H9 (cell line): ENCODE data around the gene ZDHHC3. TPM values are rescaled to one million over a fixed set of nuclear protein-coding genes. Genes with fewer than 3 reads are reported as not detected.

Experiments
- DNase-seq: peaks from one replicate; pipeline ENCODE4 v3.0.0-alpha.2; 2017
- H2AFZ ChIP-seq: one replicate; pipeline ENCODE4 v1.6.1; 2013; ENCODE audit warnings: mild to moderate bottlenecking, low read length, control low read depth, moderate library complexity
- H2AK5ac ChIP-seq: 2 replicates; pipeline ENCODE4 v1.6.1; 2013; ENCODE audit warnings: low read length, control low read depth, mixed read lengths; ENCODE audit not compliant: insufficient read length
- H2BK120ac ChIP-seq: one replicate; pipeline ENCODE4 v1.6.1; 2013; ENCODE audit warnings: low read depth, mild to moderate bottlenecking, low read length, control low read depth, inconsistent platforms; ENCODE audit not compliant: poor library complexity, severe bottlenecking
- H2BK12ac ChIP-seq: 2 replicates; pipeline ENCODE4 v1.6.1; 2013; ENCODE audit warnings: low read length, control low read depth, mixed read lengths, low read depth; ENCODE audit not compliant: insufficient read length
- H2BK15ac ChIP-seq: 2 replicates; pipeline ENCODE4 v1.6.1; 2013; ENCODE audit warnings: low read depth, low read length, control low read depth
- H2BK20ac ChIP-seq: one replicate; pipeline ENCODE4 v1.6.1; 2013; ENCODE audit warnings: low read depth, mild to moderate bottlenecking, low read length, control low read depth, inconsistent platforms; ENCODE audit not compliant: poor library complexity, severe bottlenecking
- H2BK5ac ChIP-seq: 2 replicates; pipeline ENCODE4 v1.6.1; 2013; ENCODE audit warnings: low read length, control low read depth, mixed read lengths; ENCODE audit not compliant: insufficient read length
- H3K14ac ChIP-seq: 2 replicates; pipeline ENCODE4 v1.6.1; 2013; ENCODE audit warnings: low read length, control low read depth; ENCODE audit not compliant: insufficient read depth
- H3K18ac ChIP-seq: 2 replicates; pipeline ENCODE4 v1.6.1; 2013; ENCODE audit warnings: low read depth, mild to moderate bottlenecking, mixed read lengths, low read length, control low read depth; ENCODE audit not compliant: insufficient read length
- H3K23ac ChIP-seq: 2 replicates; pipeline ENCODE4 v1.6.1; 2013; ENCODE audit warnings: low read length, control low read depth, mixed read lengths, low read depth; ENCODE audit not compliant: insufficient read length
- H3K23me2 ChIP-seq: 2 replicates; pipeline ENCODE4 v1.6.1; 2013; ENCODE audit warnings: low read depth, mild to moderate bottlenecking, mixed read lengths, low read length, control low read depth; ENCODE audit not compliant: insufficient read length, poor library complexity, severe bottlenecking
- H3K27ac ChIP-seq: 2 replicates; pipeline ENCODE4 v1.5.1; 2013; ENCODE audit warnings: low read length, control low read depth, mixed read lengths, low read depth; ENCODE audit not compliant: insufficient read length
- H3K27me3 ChIP-seq: 2 replicates; pipeline ENCODE4 v1.6.1; 2013; ENCODE audit warnings: low read length, control low read depth, inconsistent platforms; ENCODE audit not compliant: insufficient read depth
- H3K4ac ChIP-seq: 2 replicates; pipeline ENCODE4 v1.6.1; 2013; ENCODE audit warnings: low read depth, mild to moderate bottlenecking, control low read depth, inconsistent platforms, low read length, moderate library complexity
- H3K4me1 ChIP-seq: 2 replicates; pipeline ENCODE4 v1.6.1; 2013; ENCODE audit warnings: low read length, control low read depth, inconsistent platforms; ENCODE audit not compliant: insufficient read depth
- H3K4me2 ChIP-seq: 2 replicates; pipeline ENCODE4 v1.6.1; 2013; ENCODE audit warnings: low read length, control low read depth, mixed read lengths; ENCODE audit not compliant: insufficient read length, insufficient read depth
- H3K56ac ChIP-seq: 2 replicates; pipeline ENCODE4 v1.6.1; 2013; ENCODE audit warnings: low read depth, mild to moderate bottlenecking, mixed read lengths, low read length, control low read depth; ENCODE audit not compliant: insufficient read length
- H3K79me1 ChIP-seq: 2 replicates; pipeline ENCODE4 v1.6.1; 2013; ENCODE audit warnings: low read depth, mild to moderate bottlenecking, moderate library complexity, low read length, control low read depth, inconsistent platforms; ENCODE audit not compliant: insufficient read depth, poor library complexity, severe bottlenecking
- H3K79me2 ChIP-seq: 2 replicates; pipeline ENCODE4 v1.6.1; 2013; ENCODE audit warnings: low read length, control low read depth, inconsistent platforms; ENCODE audit not compliant: insufficient read depth
- H3K9ac ChIP-seq: 2 replicates; pipeline ENCODE4 v1.6.1; 2013; ENCODE audit warnings: low read length, control low read depth, mixed read lengths; ENCODE audit not compliant: insufficient read length; ENCODE audit errors: extremely low read depth
- H3K9me3 ChIP-seq: one replicate; pipeline ENCODE4 v1.6.1; 2013; ENCODE audit warnings: low read depth, low read length, inconsistent platforms; ENCODE audit not compliant: control insufficient read depth
- H3T11ph ChIP-seq: one replicate; pipeline ENCODE4 v1.6.1; 2013; ENCODE audit warnings: mild to moderate bottlenecking, low read length, control low read depth, inconsistent platforms
- H4K20me1 ChIP-seq: one replicate; pipeline ENCODE4 v1.6.1; 2013; ENCODE audit not compliant: control insufficient read depth, insufficient read length, insufficient read depth
- H4K5ac ChIP-seq: 2 replicates; pipeline ENCODE4 v1.6.1; 2013; ENCODE audit warnings: low read depth, mild to moderate bottlenecking, mixed read lengths, low read length, control low read depth; ENCODE audit not compliant: insufficient read length
- H4K8ac ChIP-seq: replicated peaks from 2 replicates; pipeline ENCODE4 v1.6.1; 2013; ENCODE audit warnings: low read length, control low read depth, mixed read lengths, low read depth; ENCODE audit not compliant: insufficient read length
- H4K91ac ChIP-seq: 2 replicates; pipeline ENCODE4 v1.6.1; 2013; ENCODE audit warnings: low read depth, mild to moderate bottlenecking, moderate library complexity, mixed read lengths, low read length, control low read depth; ENCODE audit not compliant: insufficient read length
- H3K27ac Mint-ChIP-seq, 3 experiments: 2 replicates in 2 of 3; 3 replicates in 1 of 3; pipeline ENCODE4 v1.8.0; 2020 to 2021; ENCODE audit warnings: mixed read lengths in 3 of 3, mild to moderate bottlenecking in 1 of 3, moderate library complexity in 1 of 3
- H3K27me3 Mint-ChIP-seq: 2 replicates; pipeline ENCODE4 v1.8.0; 2021; ENCODE audit warnings: low read depth, mild to moderate bottlenecking, moderate library complexity, mixed read lengths
- H3K36me3 Mint-ChIP-seq, 3 experiments: 2 replicates in 2 of 3; 3 replicates in 1 of 3; pipeline ENCODE4 v1.8.0; 2020 to 2021; ENCODE audit warnings: low read depth in 3 of 3, mixed read lengths in 3 of 3; ENCODE audit not compliant: insufficient read depth in 1 of 3
- H3K4me1 Mint-ChIP-seq, 2 experiments: 2 replicates each; pipeline ENCODE4 v1.8.0; 2020; ENCODE audit warnings: mixed read lengths in 2 of 2
- H3K4me3 Mint-ChIP-seq, 2 experiments: 2 replicates in 1 of 2; 3 replicates in 1 of 2; pipeline ENCODE4 v1.8.0; 2020 to 2021; ENCODE audit warnings: mild to moderate bottlenecking in 2 of 2, mixed read lengths in 2 of 2, moderate library complexity in 1 of 2
- H3K9me3 Mint-ChIP-seq, 2 experiments: 2 replicates in 1 of 2; 3 replicates in 1 of 2; pipeline ENCODE4 v1.8.0; 2020; ENCODE audit warnings: mild to moderate bottlenecking in 2 of 2, mixed read lengths in 2 of 2, moderate library complexity in 1 of 2
- WGBS: extraction: QIAGEN DNeasy Blood & Tissue Kit; methylation state at CpG from one replicate; pipeline ENCODE4 v1.1.7; 2013; ENCODE audit warnings: missing lambda C conversion rate, low lambda C conversion rate, mixed read lengths; ENCODE audit not compliant: insufficient read length; ENCODE audit errors: extremely low coverage; 5-methylcytosine and 5-hydroxymethylcytosine counted together
- total RNA-seq: library from RNA; stranded (reverse); gene quantifications from 2 replicates; pipeline ENCODE4 v1.2.1, GENCODE V29; 2021
- TF ChIP-seq, protein P1 (sequence below): fragments of 200-600 bp; sonication (generic); conservative IDR thresholded peaks from 3 replicates; pipeline ENCODE4 v1.8.0; 2021; ENCODE audit warnings: antibody characterized with exemption, mild to moderate bottlenecking

The ZDHHC3 gene
- total RNA-seq, 1 experiment from 2014 or later: 71.3 TPM

DNA sequence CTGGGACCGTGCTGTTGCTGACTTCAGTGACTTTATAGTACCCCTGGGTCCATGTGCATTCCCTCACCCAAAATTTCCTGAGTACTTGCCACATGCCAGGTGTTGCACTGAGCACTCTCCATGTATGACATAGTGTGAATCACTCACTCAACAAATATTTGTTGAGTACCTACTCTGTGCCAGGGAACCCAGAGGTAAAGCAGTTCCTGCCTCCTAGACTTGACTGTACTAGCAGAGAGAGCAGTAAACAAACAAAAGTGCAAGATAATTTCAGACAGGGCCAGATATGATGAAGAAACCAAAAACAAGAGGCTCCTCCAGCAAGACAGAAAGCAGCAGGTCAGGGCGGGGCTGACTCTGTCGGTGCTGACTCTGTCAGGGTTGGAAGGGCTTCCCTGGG lies 89.4 kb downstream of the ZDHHC3 start:
- H4K91ac ChIP-seq: no peak overlapping the region
- no CpG with 5 or more reads among the region's 3 CpGs for WGBS
- no peak overlapping the region for H3K18ac ChIP-seq
- no peak overlapping the region for H3K56ac ChIP-seq
- H3K27ac ChIP-seq: no peak overlapping the region
- H2BK20ac ChIP-seq: no peak overlapping the region
- H2AK5ac ChIP-seq: no peak overlapping the region
- no peaks in the 10 kb centered on the region for H4K20me1 ChIP-seq
- H3K23me2 ChIP-seq: no peaks in the 10 kb centered on the region
- H3K27me3 ChIP-seq: no peaks in the 10 kb centered on the region; the same call in 1 of the 2 replicates
- no peak overlapping the region for H2AFZ ChIP-seq
- no peak overlapping the region for H3K14ac ChIP-seq
- no peak overlapping the region for H3K4me3 Mint-ChIP-seq
- no peaks in the 10 kb centered on the region for H3K79me2 ChIP-seq
- no peak overlapping the region for H3T11ph ChIP-seq
- H2BK15ac ChIP-seq: no peak overlapping the region
- no peaks in the 10 kb centered on the region for H3K9me3 ChIP-seq
- DNase-seq: no peak
- H2BK5ac ChIP-seq: no peak overlapping the region
- no peaks in the 10 kb centered on the region; the same call in 1 of the 2 replicates for H3K27me3 Mint-ChIP-seq
- no peak overlapping the region for H3K27ac Mint-ChIP-seq
- H4K8ac ChIP-seq: no peak overlapping the region
- no peak overlapping the region for H2BK120ac ChIP-seq
- H3K9ac ChIP-seq: no peak overlapping the region
- H3K23ac ChIP-seq: no peak overlapping the region
- H4K5ac ChIP-seq: no peak overlapping the region
- no peak overlapping the region for H3K4ac ChIP-seq
- H3K4me1 Mint-ChIP-seq: peaks cover 14 to 20% of the 10 kb centered on the region in 2 experiments
- H3K79me1 ChIP-seq: no peaks in the 10 kb centered on the region
- peaks cover 2 to 4% of the 10 kb centered on the region in 2 experiments; a peak in 3 of 5 replicates for H3K9me3 Mint-ChIP-seq
- peaks cover 0 to 2% (median 0%) of the 10 kb centered on the region in 3 experiments; a peak in 1 of 7 replicates for H3K36me3 Mint-ChIP-seq
- H3K4me1 ChIP-seq: peaks cover 9% of the 10 kb centered on the region; the same call in 1 of the 2 replicates
- H3K4me2 ChIP-seq: no peak overlapping the region
- H2BK12ac ChIP-seq: no peak overlapping the region
- TF ChIP-seq, protein P1, sequence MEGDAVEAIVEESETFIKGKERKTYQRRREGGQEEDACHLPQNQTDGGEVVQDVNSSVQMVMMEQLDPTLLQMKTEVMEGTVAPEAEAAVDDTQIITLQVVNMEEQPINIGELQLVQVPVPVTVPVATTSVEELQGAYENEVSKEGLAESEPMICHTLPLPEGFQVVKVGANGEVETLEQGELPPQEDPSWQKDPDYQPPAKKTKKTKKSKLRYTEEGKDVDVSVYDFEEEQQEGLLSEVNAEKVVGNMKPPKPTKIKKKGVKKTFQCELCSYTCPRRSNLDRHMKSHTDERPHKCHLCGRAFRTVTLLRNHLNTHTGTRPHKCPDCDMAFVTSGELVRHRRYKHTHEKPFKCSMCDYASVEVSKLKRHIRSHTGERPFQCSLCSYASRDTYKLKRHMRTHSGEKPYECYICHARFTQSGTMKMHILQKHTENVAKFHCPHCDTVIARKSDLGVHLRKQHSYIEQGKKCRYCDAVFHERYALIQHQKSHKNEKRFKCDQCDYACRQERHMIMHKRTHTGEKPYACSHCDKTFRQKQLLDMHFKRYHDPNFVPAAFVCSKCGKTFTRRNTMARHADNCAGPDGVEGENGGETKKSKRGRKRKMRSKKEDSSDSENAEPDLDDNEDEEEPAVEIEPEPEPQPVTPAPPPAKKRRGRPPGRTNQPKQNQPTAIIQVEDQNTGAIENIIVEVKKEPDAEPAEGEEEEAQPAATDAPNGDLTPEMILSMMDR: no peak
